Activated CD4-positive, alpha-beta T cell treated with anti-CD3 and anti-CD28 coated beads, Interleukin-2, Interleukin-4, amounts not matched to agents 100 ng/mL and 50 ng/mL, durations not matched to agents 16 hours and 8 hours (primary cell): ENCODE results near the gene FMNL3.
"Not testable (repeated sequence)": the region's sequence is repeated elsewhere in the genome, so short reads cannot be mapped to it uniquely, and the experiment has no call there.

ENCODE experiments used
- DNase-seq: peaks from one replicate; pipeline ENCODE4 v3.0.0-alpha.2; 2020; ENCODE audit warnings: low spot score

Gene FMNL3

DNA sequence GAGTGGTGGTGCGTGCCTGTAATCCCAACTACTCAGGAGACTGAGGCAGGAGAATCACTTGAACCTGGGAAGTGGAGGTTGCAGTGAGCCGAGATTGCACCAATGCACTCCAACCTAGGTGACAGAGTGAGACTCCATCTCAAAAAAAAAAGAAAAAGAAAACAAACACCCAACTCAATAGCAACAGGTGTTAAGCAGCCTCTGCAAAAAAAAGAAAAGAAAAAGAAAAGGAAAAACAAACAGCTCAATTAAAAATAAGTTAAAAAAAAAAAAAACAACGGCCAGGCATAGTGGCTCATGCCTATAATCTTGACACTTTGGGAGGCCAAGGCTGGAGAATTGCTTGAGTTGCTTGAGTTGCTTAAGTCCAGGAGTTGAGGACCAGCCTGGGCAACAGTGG is 10.6 kb upstream of the FMNL3 start:
- DNase-seq = not testable (repeated sequence)

DNA sequence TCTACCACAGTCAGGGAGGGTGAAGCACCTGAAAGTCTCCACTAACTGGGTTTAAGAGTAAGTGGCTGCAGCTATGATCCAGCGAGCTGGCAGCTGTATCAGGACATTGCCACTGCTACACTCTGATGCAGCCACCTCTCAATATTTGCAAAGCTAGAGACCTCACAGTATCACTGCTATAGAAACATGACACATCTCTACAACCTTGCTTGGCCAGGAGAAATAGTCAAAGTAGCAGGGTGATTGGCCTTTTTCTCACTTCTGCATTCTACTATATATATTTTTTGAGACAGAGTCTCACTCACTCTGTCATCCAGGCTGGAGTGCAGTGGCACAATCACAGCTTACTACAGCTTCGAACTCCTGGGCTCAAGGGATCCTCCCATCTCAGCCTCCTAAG is 9.3 kb upstream of the FMNL3 start:
- no peak for DNase-seq

GRCh38 chr12:49713952-49714351 is 6.7 kb upstream of the FMNL3 start:
- not testable (repeated sequence) for DNase-seq

DNA sequence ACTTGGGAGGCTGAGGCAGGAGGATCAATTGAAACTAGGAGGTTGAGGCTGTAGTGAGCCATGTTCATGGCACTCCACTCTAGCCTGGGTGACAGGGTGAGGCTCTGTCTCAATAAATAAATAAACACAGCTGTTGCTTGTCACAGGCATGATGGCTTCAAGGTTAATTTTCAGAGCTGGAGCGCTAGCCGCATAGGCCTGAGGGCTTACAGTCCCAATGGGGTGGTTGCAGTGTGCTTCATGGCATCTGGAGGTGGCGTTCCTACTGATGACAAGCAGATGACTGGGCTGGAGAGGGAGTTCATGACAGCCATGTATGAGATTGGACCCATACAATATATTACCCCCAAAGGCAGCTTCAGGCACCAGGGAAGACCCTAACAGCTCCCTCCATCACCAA is 1.6 kb upstream of the FMNL3 start:
- no peak for DNase-seq

DNA sequence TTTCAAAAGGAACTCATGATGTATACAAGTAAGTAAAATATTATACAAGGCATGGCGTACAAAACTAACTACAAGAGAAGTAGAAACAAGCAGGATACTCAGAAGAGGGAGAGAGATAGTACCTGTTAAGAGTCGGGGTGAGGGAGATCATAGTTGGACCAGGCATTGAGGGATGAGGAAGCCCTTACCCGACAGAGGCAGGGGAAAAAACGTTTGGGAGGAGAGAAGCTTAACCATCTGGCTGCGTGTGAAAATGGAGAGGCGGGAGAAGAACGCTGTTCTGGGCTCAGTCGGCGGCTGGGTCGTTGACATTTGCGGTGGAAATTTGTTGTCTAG is 575 bp upstream of the FMNL3 start:
- DNase-seq = no peak

DNA sequence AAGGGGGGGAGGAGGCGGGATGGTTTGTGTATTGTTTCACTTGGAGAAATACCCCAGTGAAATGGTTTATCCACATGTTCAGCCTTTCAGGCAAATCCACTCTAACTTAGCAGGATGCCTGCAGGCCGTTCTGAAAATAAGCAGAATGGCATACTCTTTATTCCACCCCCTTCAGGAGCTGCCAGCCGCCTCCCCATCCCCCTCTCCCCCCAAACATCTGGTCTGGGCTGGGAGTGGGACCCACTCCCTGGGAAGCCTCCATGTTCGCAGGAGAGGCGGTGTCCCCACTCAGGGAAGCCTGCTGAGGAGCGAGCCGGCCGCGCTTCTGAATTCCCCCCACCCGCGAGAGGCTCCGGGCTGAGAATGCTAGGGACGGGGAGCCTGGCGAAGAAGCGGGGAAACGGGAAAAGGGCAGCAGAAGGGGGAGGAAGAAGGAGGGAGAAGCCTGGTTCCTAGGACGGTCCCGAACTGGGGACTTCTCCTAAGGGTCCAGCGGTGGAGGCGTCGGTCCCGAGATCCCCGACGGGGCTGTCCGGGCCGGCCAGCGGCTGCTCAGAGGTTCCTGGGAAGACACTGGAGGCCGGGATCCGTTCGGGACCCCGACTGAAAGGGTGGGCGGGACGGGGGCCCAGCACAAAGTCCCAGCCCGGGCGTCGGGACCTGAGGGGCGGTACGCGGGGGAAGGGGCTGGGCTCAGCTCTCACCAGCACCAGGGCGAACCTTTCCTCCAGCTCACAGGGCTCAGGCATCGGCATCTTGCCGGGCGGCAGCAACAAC is 666 bp downstream of the FMNL3 start:
- DNase-seq = peak; percentile 22

DNA sequence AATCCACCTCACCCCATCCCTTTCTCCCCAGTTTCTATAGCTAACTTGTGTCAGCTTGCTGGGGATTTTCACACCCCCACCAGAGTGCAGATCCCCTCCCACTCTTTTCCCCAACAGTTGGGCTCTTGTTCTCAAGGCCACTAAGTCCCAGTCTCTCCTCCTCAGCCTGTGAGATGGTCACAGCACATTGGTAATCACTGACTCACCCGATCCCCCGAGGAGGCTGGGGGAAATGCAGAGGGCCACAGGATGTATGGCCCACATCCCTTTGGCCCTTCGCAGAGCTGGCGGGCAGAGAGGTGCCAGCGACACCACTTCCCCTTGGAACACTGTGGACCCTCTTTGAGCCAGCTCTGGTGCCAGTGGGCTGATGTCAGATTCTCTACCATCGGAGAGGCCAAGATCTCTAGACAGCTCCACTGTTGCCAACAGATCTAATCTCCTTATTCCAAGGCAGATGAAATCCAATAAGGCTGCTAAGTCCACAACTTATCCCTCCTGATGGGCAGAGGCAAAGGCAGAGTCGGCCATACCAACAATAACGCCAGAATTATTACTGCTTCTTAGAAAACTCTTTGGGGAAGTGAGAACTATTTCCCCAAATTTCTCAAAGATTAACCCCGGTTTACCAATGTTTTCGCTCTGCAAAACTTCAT is 1.6 kb downstream of the FMNL3 start:
- DNase-seq = peak; percentile 48

DNA sequence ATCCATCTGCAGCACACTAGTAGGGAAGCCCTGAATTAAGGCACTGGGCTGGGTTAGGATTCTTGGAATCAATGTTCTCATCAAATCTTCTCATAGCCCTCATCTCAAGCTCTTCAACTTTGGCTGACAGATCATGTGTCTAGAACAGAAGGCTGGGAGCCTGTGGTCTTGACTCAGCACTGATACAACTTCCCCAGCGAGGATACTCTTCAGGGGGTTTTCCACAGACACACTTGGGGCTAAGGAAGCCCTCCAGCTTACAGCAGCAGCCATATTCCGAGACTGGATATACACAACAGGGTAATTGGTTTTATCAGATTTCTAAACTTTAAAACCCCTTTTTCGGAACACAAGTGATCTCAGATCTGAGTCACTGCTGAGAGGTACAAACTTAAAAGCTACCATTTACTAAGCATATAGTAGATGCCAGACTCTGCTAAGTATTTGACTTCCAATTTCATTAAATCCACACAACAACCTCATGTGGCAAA is 3.5 kb downstream of the FMNL3 start:
- peak; percentile 56 for DNase-seq

- no peak for DNase-seq
Observed at GRCh38 chr12:49702676-49703215, 4.5 kb downstream of the FMNL3 start.

DNA sequence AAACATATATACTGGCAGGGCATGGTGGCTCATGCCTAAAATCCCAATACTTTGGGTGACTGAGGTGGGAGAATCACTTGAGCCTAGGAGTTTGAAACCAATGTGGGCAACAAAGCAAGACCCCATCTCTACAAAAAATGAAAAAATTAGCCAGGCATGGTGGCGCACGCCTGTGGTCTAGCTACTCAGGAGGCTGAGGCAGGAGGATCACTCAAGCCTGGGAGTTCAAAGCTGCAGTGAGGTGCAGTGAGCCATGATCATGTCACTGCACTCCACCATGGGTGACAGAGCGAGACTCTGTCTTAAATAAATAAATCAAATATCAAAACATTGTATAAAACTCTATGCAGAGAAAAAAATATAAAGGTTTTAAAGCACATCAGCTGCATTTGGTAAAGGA is 5.2 kb downstream of the FMNL3 start:
- no peak for DNase-seq

- DNase-seq = peak; percentile 55
Observed at GRCh38 chr12:49698619-49699545, 8.3 kb downstream of the FMNL3 start.

DNA sequence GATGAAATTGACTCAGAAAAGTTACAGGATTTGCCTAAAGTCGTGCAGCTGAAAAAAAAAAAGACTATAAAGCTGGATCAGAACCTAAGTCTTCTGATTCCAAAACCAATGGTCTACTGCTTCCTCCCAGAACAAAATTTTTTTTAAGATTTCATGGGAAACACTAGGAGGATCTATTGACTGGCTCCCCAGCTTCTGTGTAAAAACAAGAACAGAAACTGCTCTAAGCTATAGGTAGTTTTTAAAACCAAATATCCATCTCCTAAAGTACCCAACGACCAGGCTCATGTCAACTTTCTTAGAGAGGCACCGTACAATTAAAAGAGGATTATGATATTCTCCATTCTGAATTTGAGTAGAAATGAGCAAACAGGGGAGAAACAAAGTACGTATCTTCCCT is 9.4 kb downstream of the FMNL3 start:
- DNase-seq = no peak

DNA sequence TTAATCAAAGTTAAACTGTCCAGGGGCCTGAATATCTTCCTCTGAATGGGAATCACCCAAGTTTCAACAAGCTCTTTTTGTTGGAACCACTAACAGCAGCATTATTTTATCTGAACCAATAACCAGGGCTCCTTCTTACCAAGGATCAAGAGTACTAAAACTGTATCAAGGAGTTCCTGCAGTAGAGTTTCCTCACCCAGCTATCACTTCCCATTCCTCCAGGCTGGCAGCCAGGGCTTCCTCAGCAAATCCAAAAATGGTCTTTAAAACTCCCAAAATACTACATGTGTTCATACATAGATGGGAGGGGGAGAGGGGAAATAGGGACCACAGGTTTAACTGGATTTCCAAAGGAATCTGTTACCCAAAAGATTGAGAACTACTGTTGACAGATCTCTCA is 10.5 kb downstream of the FMNL3 start:
- DNase-seq = no peak

GRCh38 chr12:49693931-49694444 is 13.2 kb downstream of the FMNL3 start:
- DNase-seq = no peak

DNA sequence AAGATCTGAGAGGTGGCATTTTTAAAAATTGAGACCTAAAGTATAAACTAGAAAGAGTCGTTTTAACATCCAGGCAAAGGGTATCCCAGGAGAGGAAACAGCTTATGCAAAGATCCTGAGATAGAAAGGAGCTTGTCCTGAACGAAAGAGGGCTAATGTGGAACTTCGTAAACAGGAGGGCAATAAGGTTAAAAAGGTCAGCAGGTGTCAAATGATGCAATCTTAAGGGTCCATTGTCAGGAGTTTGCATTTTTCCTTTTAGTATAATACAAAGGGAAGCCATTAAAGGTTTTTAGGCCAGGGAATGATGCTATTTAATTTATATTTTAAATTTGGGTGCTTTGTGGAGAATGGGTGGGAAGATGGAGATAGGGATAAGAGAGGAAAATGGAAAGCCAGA is 14.4 kb downstream of the FMNL3 start:
- no peak for DNase-seq

DNA sequence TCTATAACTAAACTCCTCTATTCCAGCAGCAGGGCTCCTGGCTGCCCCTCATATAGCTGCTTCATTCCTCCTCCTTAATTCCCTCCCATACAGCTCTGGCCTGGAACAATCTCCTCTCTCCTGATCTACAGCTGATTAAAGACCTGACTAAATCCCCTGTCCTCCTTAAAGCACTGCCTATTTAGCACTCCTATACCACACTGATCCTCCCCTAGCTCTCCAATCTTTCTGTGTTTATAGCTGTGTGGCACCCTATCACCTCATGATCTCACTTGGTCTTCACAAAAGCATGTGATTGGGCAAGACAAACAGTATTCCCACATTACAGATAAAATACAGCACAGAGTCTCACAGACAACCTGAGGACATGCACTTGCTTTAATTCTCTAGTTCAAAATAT is 17.4 kb downstream of the FMNL3 start:
- DNase-seq = no peak

GRCh38 chr12:49689237-49689636 is 18.0 kb downstream of the FMNL3 start:
- no peak for DNase-seq

DNA sequence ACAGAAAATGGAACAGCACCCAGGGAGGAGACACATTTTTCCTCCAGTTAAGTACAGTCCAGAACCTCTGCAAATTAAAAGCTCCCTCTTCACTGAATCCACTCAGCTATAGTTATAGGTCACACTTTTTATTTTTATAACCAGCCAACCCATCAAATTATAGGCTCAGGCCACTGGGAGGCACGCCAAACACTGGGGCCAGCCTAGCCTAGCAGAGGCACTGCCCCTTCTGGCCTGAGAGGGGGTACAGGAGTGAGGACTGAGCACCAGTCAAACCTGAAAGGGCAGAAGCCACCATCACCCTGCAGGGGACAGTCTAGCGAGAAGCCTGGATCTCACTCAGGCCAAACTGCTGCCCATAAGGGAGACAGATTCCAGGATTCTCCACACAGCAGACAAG is 19.3 kb downstream of the FMNL3 start:
- no peak for DNase-seq

- no peak for DNase-seq
Observed at GRCh38 chr12:49684310-49684854, 22.8 kb downstream of the FMNL3 start.

DNA sequence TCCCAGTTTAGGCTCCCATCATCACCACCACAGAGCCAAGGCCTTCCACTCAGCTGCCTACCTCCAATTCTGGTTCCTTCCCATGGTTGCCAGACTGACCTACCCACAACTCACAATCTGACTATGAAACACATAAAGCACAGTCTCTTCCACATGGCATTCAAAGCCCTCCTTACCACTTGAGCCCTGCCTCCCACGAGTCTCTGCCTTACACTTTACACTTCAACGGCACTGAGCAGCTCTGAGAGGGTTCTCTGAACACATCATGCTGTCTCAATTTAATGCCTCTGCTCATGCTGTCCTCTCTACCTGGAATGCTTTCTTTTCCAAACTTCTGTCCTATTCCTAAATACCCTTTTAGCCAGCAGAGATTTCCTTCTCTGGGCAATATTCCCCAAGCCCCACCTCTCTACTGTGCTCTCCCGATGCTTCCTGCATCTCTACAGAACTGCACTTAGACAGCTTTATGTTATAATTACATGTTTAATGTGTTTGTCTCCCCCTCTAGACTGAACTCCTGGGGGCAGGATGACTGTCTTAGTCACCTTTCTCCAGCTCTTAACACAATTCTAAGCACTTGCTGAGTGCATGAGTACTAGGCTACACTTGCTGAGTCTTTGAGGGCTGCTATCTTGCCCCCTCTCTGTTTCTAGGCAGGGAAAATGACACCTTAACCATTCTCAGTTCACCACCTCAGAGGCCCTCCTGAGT is 23.5 kb downstream of the FMNL3 start:
- DNase-seq = no peak

- no peak for DNase-seq
Observed at GRCh38 chr12:49680075-49680474, 27.1 kb downstream of the FMNL3 start.
